Measurements from ENCODE around the gene DAB2IP.

The DAB2IP gene

DNA sequence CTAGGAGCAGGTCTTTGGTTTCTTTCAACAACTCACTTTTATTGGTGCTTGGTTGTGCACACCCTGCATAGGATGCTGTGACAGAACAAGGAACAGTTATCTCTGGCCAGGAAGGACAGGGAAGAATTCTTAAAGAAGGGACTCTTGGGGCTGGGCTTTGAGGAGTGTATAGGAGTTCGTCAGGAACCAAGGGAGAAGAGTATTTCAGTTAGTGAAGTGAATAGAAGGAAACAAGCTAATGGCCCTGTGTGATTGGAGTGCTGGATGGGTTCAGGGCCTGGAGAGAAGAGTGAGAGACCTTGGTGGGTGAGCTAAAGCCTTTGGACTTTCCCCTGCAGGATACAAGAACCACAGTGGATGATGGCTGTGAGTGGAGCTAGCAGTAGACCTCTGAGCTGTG, 32.2 kb downstream of the DAB2IP start:
- DNase-seq (ENCODE audit: low spot score) (no peak), FAIRE-seq (no peak)

- DNase-seq (ENCODE audit: low spot score) (no peak), FAIRE-seq (no peak)
Observed at GRCh38 chr9:121684381-121685145, 33.1 kb downstream of the DAB2IP start.

DNA sequence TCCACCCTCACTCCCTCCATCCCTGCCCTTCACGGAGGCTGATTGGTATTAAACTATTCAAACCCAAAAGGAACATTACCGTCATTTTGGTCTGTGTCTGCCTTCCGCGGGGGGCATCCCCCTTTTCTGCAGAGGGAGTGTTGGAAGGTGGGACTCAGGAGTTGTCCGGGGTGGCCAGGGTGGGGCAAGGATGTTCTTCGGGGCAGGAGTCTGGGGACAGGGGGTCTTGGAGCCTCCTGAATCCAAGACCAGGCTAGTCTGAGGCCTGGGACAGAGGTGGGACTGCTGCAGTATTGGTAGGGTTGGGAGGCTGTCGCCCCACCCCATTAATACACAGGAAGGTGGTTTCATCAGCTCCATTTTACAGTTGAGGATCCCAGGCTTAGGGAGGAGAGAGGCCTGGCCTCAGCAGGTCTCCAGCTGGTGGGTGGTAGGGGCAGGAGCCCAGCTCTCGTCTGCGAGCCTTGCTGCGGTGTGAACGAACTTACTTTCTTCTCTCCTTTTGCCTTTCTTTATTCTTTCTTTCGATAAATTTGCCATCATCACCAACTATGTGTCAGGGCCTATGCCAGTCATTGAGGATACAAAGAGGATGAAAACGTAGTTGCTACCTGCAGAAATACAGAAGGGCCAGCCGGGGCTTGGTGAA, 33.8 kb downstream of the DAB2IP start:
- FAIRE-seq (no peak), DNase-seq (ENCODE audit: low spot score) (no peak)

GRCh38 chr9:121685795-121686377, 34.5 kb downstream of the DAB2IP start:
- no peak for FAIRE-seq
- DNase-seq (ENCODE audit: low spot score), result no peak

DNA sequence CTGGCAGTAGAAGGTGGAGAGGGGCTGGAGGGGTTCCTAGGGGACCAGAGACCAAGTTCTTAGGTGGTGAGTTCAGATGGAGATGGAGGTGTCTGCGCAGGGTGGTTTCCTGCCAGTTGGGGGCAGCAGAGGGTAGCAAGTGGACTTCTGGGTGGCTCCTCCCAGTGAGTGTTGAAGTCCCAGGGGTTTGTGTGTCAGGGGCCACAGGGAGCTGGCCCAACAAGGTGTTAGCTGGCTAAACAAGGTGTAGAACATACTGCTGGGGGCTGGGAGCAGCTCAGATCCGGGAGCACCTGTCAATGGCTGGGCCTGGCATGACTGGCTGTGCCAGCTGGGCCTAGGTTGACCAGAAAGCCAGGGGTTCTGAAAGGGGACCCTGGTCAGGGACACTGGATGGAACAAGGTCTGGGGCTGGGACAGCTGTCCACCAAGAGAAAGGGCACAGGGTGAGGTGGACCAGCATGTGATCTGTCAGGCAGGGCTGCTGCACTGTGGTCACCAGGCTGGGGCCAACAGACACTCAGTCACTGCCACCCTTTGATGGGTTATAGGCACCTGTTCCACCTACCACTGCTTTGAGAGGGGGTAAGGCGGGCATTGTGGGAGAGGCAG, 35.6 kb downstream of the DAB2IP start:
- no peak for FAIRE-seq
- DNase-seq (ENCODE audit: low spot score), result peak; percentile 42

DNA sequence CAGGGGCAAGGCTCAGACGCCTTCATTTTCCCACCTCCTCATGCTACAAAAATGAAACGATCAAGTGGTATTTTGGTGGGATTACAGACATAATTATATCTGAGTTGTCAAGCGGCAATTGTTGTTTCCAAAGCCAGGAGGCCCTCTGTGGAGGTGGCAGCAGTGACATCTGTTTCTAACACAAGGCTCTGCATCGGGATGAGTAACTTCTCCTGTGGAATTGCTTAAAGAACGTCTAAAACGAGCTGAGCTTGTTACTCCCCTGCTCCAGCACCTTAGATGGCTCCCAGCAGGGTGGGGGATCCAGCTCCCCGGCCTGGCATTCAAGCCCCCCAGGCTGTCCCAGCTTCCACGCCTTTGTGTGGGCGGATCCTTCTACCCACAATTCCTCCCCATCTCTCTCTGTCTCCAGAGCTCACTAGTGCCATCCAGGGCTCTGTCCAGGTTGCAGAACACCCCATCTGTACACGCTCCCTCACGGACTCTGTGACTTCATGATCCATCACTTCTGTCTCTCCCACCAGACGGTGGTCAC, 36.8 kb downstream of the DAB2IP start:
- FAIRE-seq, result no peak
- no peak for DNase-seq (ENCODE audit: low spot score)

GRCh38 chr9:121688681-121689080, 37.2 kb downstream of the DAB2IP start:
- FAIRE-seq (no peak), DNase-seq (ENCODE audit: low spot score) (no peak)

- DNase-seq (ENCODE audit: low spot score) (no peak), FAIRE-seq (no peak)
Observed at GRCh38 chr9:121689461-121690157, 38.2 kb downstream of the DAB2IP start.

- FAIRE-seq, result no peak
- DNase-seq (ENCODE audit: low spot score), result peak; percentile 40
Observed at GRCh38 chr9:121690316-121690715, 38.9 kb downstream of the DAB2IP start.

- FAIRE-seq, result no peak
- no peak for DNase-seq (ENCODE audit: low spot score)
Observed at GRCh38 chr9:121690766-121691165, 39.3 kb downstream of the DAB2IP start.

GRCh38 chr9:121691890-121692289, 40.5 kb downstream of the DAB2IP start:
- FAIRE-seq (no peak), DNase-seq (ENCODE audit: low spot score) (no peak)

- DNase-seq (ENCODE audit: low spot score), result peak; percentile 73
- no peak for FAIRE-seq
Observed at GRCh38 chr9:121692606-121693387, 41.4 kb downstream of the DAB2IP start.

DNA sequence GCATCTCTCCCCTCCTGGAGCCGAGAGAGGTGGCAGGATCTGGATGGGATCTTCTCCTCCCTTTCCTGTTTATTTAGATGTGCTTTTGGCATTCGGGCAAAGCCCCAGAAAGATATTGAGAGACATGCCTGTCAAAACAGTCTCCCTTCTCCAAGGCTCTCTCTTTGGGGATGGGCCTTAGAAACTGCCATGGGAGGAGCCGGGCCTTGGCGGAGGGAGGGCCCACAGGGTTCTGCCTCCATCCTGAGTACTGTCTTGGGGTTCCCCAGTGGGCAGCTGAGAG, 41.9 kb downstream of the DAB2IP start:
- no peak for FAIRE-seq
- DNase-seq (ENCODE audit: low spot score), result no peak

- DNase-seq (ENCODE audit: low spot score) (no peak), FAIRE-seq (no peak)
Observed at GRCh38 chr9:121694001-121694400, 42.6 kb downstream of the DAB2IP start.

DNA sequence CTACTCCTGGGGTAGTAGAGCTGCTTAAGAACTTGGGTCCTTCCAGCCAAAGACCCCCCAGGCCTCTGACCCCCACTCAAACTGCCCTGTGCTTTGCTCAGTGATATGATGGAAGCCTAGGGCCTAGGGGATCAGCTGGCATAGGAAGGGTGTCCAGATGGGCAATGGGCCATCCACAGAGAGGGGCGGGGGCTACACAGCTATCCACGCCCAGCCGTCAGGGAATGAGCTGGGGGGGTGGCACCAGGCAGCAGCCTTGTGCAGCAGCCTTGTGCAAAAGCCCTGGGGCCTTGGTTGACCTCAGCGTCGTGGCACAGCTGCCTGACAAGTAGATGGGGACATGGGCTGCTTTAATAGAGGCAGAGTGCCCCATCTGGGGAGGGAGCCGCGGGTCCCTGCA, 43.2 kb downstream of the DAB2IP start:
- no peak for FAIRE-seq
- DNase-seq (ENCODE audit: low spot score), result no peak

GRCh38 chr9:121696930-121697329, 45.5 kb downstream of the DAB2IP start:
- FAIRE-seq, result no peak

GRCh38 chr9:121698627-121699570, 47.5 kb downstream of the DAB2IP start:
- FAIRE-seq (no peak), DNase-seq (ENCODE audit: low spot score) (peak; percentile 30)

More at GRCh38 chr9:121696930-121697329, 45.5 kb downstream of the DAB2IP start:
- DNase-seq (ENCODE audit: low spot score), result no peak

GRCh38 chr9:121699571-121700164, 48.2 kb downstream of the DAB2IP start:
- no peak for FAIRE-seq
- no peak for DNase-seq (ENCODE audit: low spot score)

GRCh38 chr9:121700165-121700831, 48.9 kb downstream of the DAB2IP start:
- no peak for FAIRE-seq
- DNase-seq (ENCODE audit: low spot score), result peak; percentile 18

All from RCC 7860 (cell line).